Activated T-helper 17 cell treated with anti-CD3 and anti-CD28 coated beads, Interleukin-2, amount 50 U/mL, for 72 hours (primary cell): ENCODE measurements around the gene SRRT. TPM values are rescaled to one million over a fixed set of nuclear protein-coding genes. Genes with fewer than 3 reads are reported as not detected.
A peak's percentile ranks its signal among the peaks of the same experiment; 100 is the strongest.

ENCODE experiments used
- ATAC-seq: fragments of 150-1000 bp; cut with Tn5 transposase; replicated peaks from 2 replicates; pipeline ENCODE4 v1.10.0; 2021; ENCODE audit warnings: mild to moderate bottlenecking, moderate library complexity
- H3K27ac Mint-ChIP-seq: one replicate; pipeline ENCODE4 v1.8.0; 2022; ENCODE audit warnings: mixed read lengths
- H3K27me3 Mint-ChIP-seq: one replicate; pipeline ENCODE4 v1.8.0; 2022; ENCODE audit warnings: mixed read lengths
- H3K36me3 Mint-ChIP-seq: one replicate; pipeline ENCODE4 v1.8.0; 2022; ENCODE audit warnings: low read depth, mild to moderate bottlenecking, mixed read lengths
- H3K4me1 Mint-ChIP-seq: one replicate; pipeline ENCODE4 v1.8.0; 2022; ENCODE audit warnings: mixed read lengths
- H3K4me3 Mint-ChIP-seq: one replicate; pipeline ENCODE4 v1.8.0; 2022; ENCODE audit warnings: mild to moderate bottlenecking, mixed read lengths
- H3K9me3 Mint-ChIP-seq: one replicate; pipeline ENCODE4 v1.8.0; 2022; ENCODE audit warnings: mixed read lengths
- total RNA-seq, 2 donors: library from RNA; stranded (reverse); gene quantifications; one replicate each; pipeline ENCODE4 v1.2.3, GENCODE V29; 2022

The SRRT gene, protein sequence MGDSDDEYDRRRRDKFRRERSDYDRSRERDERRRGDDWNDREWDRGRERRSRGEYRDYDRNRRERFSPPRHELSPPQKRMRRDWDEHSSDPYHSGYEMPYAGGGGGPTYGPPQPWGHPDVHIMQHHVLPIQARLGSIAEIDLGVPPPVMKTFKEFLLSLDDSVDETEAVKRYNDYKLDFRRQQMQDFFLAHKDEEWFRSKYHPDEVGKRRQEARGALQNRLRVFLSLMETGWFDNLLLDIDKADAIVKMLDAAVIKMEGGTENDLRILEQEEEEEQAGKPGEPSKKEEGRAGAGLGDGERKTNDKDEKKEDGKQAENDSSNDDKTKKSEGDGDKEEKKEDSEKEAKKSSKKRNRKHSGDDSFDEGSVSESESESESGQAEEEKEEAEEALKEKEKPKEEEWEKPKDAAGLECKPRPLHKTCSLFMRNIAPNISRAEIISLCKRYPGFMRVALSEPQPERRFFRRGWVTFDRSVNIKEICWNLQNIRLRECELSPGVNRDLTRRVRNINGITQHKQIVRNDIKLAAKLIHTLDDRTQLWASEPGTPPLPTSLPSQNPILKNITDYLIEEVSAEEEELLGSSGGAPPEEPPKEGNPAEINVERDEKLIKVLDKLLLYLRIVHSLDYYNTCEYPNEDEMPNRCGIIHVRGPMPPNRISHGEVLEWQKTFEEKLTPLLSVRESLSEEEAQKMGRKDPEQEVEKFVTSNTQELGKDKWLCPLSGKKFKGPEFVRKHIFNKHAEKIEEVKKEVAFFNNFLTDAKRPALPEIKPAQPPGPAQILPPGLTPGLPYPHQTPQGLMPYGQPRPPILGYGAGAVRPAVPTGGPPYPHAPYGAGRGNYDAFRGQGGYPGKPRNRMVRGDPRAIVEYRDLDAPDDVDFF
- total RNA-seq = 100 to 1,000 TPM; 208 to 255 TPM

DNA sequence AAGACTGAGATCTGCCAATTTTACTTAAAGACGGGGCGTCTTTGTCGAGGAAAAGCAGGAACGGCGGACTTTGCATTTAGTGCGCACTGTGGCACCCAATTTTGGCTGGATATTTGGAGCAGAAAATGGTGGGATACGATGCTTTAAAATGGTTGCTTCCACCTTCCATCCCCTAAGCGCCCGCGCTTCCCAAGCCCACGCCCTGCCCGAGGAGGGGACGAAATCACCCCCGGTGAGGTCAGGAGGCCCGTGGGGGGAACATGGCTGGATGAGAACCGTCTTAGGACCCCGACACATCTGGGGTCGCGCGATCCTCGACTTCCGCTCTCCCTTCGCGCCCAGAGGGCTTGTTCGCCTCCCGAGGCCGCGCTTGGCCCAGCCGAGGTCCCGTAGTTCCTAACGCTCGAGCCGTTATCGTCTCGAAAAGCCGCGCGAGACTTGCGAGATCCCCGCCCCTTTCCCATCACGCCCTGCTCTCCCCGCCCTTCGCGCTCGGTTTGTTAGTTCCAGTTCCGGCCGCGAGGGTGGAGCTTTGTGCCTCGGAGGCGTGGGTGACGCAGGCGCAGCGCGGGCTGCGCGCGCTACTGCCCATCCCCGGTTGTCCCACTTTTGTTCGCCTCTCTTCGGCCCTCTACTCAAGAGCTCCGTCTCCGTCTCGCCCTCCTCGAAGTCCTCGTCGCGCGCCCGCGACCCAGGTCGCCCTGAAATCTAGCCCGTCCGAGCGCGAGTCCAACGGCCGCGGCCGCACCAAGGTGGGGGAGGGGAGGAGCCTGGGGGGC is at the start of gene SRRT:
Gene SRRT, plus strand, starts transcription at position 527 of the 779 bp plus-strand sequence. CDS start 488 bp downstream, outside the sequence.
- no peaks in the 10 kb centered on the region for H3K9me3 Mint-ChIP-seq
- peak; percentile 96 for ATAC-seq
- H3K27me3 Mint-ChIP-seq = no peaks in the 10 kb centered on the region
- peaks cover 15% of the 10 kb centered on the region for H3K4me1 Mint-ChIP-seq
- H3K36me3 Mint-ChIP-seq = peaks cover 94% of the 10 kb centered on the region
- H3K27ac Mint-ChIP-seq = peak within 1 kb of the TSS; percentile 99
- H3K4me3 Mint-ChIP-seq = peak within 1 kb of the TSS; percentile 97

DNA sequence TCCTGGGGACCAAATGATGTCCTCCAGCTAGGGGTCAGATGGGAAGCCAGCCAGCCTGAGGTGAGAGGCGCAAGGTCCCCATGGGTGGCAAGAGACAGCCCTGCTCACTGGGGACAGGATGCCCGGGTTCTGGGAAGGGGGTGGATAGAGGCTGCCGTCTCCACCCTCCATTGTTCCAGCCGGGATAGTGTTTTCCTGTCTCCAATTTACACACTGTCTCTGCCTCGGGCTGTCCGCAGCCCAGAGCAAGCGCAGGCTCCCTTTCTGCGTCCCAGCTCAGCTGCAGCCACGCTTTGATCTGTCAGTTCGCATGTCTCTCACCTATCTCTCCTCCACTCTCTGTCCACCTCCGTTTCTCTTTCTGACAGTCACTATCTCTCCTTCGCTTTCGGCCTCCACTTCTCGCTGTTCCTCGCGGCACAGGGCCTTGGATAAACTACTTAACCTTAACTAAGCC is 49.7 kb upstream of the SRRT start:
- Mint-ChIP-seq H3K9me3 (no peaks in the 10 kb centered on the region), H3K27me3 (peaks cover 41% of the 10 kb centered on the region), H3K36me3 (peaks cover 11% of the 10 kb centered on the region), H3K27ac (no peak overlapping the region), H3K4me3 (no peak overlapping the region), H3K4me1 (peaks cover 16% of the 10 kb centered on the region)
- no peak for ATAC-seq

DNA sequence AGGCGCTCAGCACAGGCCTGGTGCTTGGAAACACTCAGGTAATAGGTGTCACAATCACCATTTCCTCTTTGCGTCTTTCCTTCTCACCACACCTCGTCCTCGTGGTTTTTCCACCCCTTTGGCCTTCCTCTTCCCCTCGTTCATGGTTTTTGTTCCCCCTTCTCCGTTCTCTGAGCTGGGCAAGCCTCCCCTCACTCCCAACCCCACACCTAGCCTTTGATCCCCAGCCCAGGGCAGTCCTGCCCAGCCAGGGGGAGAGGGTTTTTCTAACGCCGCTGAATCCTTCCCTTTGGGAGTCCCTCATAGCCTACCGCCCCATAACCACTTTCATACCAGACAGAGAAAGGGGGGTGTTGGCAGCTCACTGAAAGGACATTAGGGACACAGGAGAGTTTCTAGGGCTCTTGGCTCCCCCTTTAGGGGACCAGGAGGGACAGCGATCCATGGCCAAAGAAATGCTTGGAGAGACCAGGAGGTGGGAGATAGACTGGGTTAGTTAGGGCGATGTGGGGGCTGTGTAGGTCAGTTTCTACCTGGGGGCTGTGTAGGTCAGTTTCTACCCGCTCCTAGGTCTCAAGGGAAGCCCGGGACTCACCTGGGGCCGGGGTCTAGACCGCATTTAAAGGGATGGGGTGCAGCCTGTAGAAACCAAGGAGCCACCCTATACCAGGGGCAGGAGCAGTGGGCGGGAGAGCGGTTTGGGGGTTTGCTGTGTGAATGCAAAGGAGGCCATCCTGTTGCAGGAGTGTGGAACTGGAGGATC is 49.0 kb upstream of the SRRT start:
- H3K9me3 Mint-ChIP-seq = no peaks in the 10 kb centered on the region
- peaks cover 41% of the 10 kb centered on the region for H3K27me3 Mint-ChIP-seq
- peaks cover 16% of the 10 kb centered on the region for H3K4me1 Mint-ChIP-seq
- ATAC-seq = no peak
- H3K36me3 Mint-ChIP-seq = peaks cover 11% of the 10 kb centered on the region
- H3K4me3 Mint-ChIP-seq = peak overlapping the region; percentile 68
- no peak overlapping the region for H3K27ac Mint-ChIP-seq

DNA sequence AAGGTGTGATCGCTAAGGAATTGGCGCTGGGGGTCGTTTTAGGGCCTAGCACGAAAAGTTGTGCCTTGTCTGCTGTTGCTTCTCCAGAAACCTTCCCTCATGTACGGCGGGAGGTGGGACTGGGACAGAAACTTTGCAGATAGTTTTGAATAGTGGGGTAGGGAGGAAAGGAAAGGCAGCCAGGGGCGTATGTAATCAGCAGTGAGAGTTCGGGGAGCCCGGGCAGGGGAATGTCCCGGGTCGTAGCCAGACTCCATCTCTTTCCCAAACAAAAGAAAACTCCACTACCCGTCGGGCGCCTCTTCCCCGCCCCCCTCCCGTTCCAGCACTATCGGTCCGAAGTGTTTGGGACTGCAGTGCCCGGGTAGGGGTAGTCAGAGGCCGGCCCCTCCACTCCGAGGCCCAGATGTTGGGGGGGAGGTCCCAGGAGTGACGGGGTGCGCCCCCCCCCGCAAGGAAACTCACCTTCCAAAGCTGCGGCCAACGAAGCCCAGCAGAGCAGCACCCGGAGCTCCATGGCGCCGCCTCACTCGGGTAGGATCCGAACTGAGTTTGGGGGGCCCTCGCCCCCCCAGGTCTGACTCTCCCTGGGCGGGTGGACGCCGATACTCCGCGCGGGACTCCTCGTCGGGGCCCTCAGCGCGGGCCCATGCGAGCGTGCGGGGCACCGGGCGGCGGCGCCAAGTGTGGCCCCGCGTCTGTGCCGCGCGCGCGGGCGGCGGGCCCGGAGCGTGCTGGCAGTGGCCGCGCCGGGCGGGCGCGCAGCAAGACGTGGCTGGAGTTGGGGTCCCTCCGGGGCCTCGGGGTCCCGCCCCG is 48.2 kb upstream of the SRRT start:
- peak overlapping the region; percentile 68 for H3K4me3 Mint-ChIP-seq
- no peak overlapping the region for H3K27ac Mint-ChIP-seq
- H3K27me3 Mint-ChIP-seq = peaks cover 41% of the 10 kb centered on the region
- peaks cover 16% of the 10 kb centered on the region for H3K4me1 Mint-ChIP-seq
- H3K36me3 Mint-ChIP-seq = peaks cover 11% of the 10 kb centered on the region
- H3K9me3 Mint-ChIP-seq = no peaks in the 10 kb centered on the region
- ATAC-seq = peak; percentile 12

DNA sequence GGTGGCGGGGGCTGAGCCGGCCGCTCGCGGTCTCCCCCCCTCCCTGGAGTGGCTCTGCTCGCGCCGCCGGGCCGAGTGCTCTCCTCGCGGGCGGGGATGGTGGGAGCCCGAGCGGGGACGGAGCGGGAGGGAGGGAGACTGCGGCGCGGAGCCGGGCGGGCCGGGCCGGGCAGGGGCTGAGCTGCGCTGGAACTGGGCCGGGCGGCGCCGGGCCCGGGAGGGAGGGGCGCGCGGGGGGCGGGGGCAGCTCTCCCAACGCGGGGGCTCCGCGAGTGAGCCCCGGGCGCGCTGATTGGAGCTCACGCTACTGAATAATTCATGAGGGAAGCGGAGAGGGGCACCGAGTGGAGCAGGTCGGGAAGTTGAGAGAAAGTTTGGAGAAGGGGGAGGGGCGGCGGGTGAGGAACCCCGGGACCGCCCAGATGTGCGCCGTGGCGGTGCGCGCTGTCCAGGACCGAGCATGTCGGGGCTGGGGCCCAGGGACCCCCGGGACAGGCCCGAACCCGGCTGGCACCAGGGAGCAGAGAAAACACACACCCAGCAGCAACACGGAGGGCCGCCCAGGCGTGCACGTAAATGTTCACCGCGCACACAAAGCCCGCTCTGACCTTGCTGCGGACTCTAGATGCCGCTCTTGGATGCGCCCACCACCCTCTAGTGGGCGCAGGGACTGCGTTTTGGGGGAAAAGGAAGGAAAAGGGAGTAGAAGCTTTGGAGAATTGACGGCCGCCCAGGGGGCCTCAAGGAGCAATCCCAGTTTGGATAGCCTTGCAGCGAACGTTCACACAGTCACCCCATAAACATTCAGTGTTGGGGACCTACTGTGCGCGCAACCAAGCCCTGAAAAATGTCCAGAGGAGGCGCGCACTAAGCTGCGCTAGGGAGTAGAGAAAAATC is 47.3 kb upstream of the SRRT start, which contains the start of gene EPHB4:
Gene EPHB4, minus strand, starts transcription at position 194 of the 897 bp plus-strand sequence. CDS start 493 bp downstream, outside the sequence.
- peak within 1 kb of the TSS; percentile 68 for H3K4me3 Mint-ChIP-seq
- peaks cover 41% of the 10 kb centered on the region for H3K27me3 Mint-ChIP-seq
- no peak within 1 kb of the TSS for H3K27ac Mint-ChIP-seq
- peak; percentile 9 for ATAC-seq
- no peaks in the 10 kb centered on the region for H3K9me3 Mint-ChIP-seq
- H3K36me3 Mint-ChIP-seq = peaks cover 11% of the 10 kb centered on the region
- H3K4me1 Mint-ChIP-seq = peaks cover 16% of the 10 kb centered on the region

DNA sequence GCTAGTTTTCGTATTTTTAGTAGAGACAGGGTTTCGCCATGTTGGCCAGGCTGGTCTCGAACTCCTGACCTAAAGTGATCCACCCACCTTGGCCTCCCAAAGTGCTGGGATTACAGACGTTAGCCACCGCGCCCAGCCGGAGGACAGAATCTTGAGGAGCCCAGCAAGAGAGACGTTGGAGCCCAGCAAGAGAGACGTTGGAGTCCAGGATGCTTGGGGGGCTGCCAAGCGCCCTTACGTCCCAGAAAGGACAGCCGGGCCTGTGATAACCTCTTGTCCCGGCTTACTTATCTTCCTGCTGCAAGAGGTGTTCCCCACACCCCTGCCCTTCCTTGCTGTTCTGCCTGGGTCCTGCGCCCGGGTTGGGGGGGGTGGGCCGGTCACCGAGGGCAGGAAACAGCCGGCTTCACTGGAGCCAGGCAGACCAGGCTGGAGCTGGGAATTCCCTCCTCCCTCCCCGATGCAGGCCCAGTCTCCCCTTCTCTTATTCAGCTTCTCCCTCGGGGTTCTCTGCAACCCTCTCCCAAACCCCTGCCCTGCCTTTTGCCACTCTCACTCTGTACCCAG is 45.7 kb upstream of the SRRT start:
- no peak for ATAC-seq
- H3K9me3 Mint-ChIP-seq = no peaks in the 10 kb centered on the region
- peaks cover 11% of the 10 kb centered on the region for H3K36me3 Mint-ChIP-seq
- no peak overlapping the region for H3K27ac Mint-ChIP-seq
- H3K4me3 Mint-ChIP-seq = no peak overlapping the region
- peaks cover 16% of the 10 kb centered on the region for H3K4me1 Mint-ChIP-seq
- peaks cover 34% of the 10 kb centered on the region for H3K27me3 Mint-ChIP-seq

DNA sequence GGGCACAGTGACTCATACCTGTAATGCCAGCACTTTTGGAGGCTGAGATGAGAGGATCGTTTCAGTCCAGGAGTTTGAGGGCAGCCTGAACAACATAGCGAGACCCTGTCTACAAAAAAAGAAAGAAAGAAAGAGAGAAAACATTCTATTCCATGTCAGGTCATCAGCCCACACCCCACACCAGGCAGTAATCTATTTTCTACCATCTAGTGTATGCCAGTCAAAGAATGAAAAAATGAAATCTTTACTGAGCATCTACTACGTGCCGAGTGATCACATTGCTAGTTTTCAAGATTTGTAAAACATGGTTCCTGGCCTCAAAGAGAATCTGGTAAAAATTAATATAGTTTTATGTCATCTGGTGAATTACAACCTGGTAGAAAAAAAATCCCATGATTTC is 44.5 kb upstream of the SRRT start:
- H3K27me3 Mint-ChIP-seq = peaks cover 24% of the 10 kb centered on the region
- peaks cover 15% of the 10 kb centered on the region for H3K4me1 Mint-ChIP-seq
- no peaks in the 10 kb centered on the region for H3K9me3 Mint-ChIP-seq
- no peak overlapping the region for H3K4me3 Mint-ChIP-seq
- ATAC-seq = peak; percentile 55
- H3K27ac Mint-ChIP-seq = no peak overlapping the region
- peaks cover 11% of the 10 kb centered on the region for H3K36me3 Mint-ChIP-seq

DNA sequence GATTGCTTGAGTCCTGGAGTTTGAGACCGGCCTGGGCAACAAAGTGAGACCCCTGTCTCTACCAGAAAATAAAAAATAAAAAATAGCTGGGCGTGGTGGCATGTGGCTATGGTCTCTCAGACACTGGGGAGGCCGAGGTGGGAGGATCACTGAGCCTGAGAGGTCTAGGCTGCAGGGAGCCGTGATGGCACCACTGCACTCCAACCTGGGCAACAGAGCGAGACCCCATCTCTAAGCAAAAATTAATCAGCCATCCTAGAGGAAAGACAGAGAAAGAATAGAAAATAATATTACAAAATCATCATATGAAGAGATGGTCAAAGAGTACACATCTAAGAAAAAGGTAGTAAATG is 42.6 kb upstream of the SRRT start:
- no peaks in the 10 kb centered on the region for H3K36me3 Mint-ChIP-seq
- no peak overlapping the region for H3K27ac Mint-ChIP-seq
- no peak for ATAC-seq
- no peaks in the 10 kb centered on the region for H3K9me3 Mint-ChIP-seq
- H3K27me3 Mint-ChIP-seq = peaks cover 12% of the 10 kb centered on the region
- H3K4me3 Mint-ChIP-seq = no peak overlapping the region
- peaks cover 7% of the 10 kb centered on the region for H3K4me1 Mint-ChIP-seq

DNA sequence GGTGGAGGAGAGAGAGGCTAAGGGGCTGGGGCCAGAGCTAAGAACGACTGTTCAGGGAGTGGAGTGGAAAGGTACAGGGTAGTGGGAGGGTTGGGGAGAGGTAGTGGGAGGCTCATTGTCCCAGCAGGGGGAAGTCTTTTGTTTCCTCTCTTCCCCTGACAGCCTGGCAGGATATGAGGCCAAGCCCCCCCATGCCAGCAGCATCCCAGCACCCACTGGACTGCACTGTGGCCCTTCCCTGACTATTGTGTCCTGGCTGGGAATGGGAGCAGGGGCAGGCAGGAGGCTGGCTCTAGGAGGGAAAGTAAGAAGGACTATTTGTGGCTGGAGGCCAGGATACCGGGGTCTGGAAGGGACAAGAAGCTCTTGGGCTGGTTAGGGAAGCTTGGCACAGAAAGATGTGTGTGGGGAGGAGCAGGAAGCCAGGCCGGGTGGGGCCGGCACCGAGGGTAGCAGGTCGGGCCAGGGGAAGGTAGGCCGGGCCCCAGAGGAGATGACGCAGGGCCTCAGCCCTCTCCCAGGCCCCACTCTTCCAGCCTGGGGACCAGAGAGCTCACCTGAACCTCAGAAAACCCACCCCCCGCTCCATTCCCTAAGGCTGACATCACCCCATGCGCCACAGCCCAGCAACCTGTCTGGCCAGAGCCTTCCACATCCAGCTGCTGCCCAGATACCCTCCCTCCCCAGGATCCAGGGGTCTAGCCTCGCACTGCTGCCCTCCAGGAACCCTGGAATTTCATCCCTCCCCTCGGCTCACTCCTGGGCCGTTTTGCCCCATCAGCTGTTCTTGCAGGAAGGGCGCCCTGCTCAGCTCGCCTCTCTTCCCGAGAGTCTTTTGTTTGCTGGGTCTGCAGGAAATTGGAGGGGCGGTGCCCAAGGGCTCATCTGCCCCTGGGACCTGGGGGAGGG is 38.7 kb upstream of the SRRT start:
- no peak for ATAC-seq
- H3K4me1 Mint-ChIP-seq = peaks cover 4% of the 10 kb centered on the region
- no peaks in the 10 kb centered on the region for H3K9me3 Mint-ChIP-seq
- peak overlapping the region; percentile 6 for H3K27ac Mint-ChIP-seq
- H3K27me3 Mint-ChIP-seq = no peaks in the 10 kb centered on the region
- no peaks in the 10 kb centered on the region for H3K36me3 Mint-ChIP-seq
- peak overlapping the region; percentile 76 for H3K4me3 Mint-ChIP-seq

DNA sequence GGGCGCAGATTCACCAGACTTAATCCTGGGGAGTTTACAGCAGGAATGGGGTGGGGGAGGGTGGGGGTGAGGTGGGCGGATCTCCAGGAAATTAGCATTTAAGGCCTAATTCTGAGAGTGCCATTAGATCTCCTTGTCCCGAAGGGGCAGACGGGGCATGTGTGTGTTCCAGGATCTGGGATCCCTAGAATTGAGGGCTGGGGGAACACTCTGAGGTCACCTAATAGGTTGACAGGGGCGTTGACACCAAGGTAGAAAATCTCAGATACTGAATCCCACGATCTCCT is 38.1 kb upstream of the SRRT start:
- peaks cover 4% of the 10 kb centered on the region for H3K4me1 Mint-ChIP-seq
- H3K4me3 Mint-ChIP-seq = peak overlapping the region; percentile 76
- H3K27me3 Mint-ChIP-seq = no peaks in the 10 kb centered on the region
- H3K36me3 Mint-ChIP-seq = no peaks in the 10 kb centered on the region
- no peaks in the 10 kb centered on the region for H3K9me3 Mint-ChIP-seq
- no peak for ATAC-seq
- H3K27ac Mint-ChIP-seq = peak overlapping the region; percentile 73

DNA sequence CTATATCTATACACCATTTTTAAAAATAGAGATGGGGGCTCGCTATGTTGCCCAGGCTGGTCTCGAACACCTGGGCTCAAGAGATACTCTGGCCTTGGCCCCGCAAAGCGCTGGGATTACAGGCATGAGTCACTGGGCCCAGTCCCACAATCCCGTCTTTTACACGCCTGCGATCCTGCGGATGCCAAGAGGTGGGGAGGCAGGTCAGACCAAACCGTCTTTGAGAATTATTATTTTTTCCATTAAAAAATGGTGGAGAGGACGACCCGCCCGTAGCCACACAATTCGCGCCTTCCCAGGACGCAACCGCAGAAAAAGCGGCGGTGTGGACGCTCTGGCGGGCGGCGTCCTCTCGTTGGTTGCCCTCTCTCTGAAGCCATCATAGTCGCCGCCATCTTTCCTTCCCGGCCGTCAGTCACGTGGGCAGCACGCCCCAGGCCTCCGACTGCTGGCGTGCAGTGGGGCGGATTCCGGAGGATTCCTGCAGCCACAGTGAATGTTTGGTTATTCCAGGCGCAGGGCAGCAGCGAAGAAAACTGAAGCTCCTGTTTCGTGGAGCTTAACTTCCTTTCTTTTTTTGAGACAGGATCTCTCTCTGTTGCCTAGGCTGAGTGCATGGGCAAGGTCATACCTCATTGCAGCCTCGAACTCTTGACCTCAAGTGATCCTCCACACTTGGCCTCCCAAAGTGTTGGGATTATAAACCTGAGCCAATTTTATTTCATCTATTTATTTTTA is 37.6 kb upstream of the SRRT start:
- no peaks in the 10 kb centered on the region for H3K9me3 Mint-ChIP-seq
- H3K36me3 Mint-ChIP-seq = no peaks in the 10 kb centered on the region
- peaks cover 4% of the 10 kb centered on the region for H3K4me1 Mint-ChIP-seq
- no peaks in the 10 kb centered on the region for H3K27me3 Mint-ChIP-seq
- peak overlapping the region; percentile 73 for H3K27ac Mint-ChIP-seq
- peak overlapping the region; percentile 76 for H3K4me3 Mint-ChIP-seq
- peak; percentile 90 for ATAC-seq
